ENCODE results near the gene ANO9. TPM values are rescaled to one million over a fixed set of nuclear protein-coding genes. Genes with fewer than 3 reads are reported as not detected.
A peak's percentile ranks its signal among the peaks of the same experiment; 100 is the strongest.

ANO9 gene
- total RNA-seq, 4 donors from 2014 or later = 0.59 to 8.2 (median 1.1) TPM

GRCh38 chr11:447923-448731 is 6.3 kb upstream of the ANO9 start:
- Histone ChIP-seq H3K27ac (peak overlapping the region; percentile 84 to 92), H3K4me1 (peaks cover 0 to 5% of the 10 kb centered on the region in 2 donors), H3K36me3 (no peaks in the 10 kb centered on the region), H3K4me3 (peak overlapping the region; percentile 63 to 71), H3K27me3 (no peaks in the 10 kb centered on the region), H3K9me3 (no peaks in the 10 kb centered on the region)
- TF ChIP-seq POLR2A (IDR thresholded peaks at IDR 0.05) = peak; percentile 78 to 81
- peak; percentile 91 to 95 (median 92) for TF ChIP-seq CTCF (IDR thresholded peaks at IDR 0.05)
- DNase-seq = peak; percentile 93 to 94
- intact Hi-C loops (cut with DNase I; ENCODE audit: low total_unique reads) = no loop called here

DNA sequence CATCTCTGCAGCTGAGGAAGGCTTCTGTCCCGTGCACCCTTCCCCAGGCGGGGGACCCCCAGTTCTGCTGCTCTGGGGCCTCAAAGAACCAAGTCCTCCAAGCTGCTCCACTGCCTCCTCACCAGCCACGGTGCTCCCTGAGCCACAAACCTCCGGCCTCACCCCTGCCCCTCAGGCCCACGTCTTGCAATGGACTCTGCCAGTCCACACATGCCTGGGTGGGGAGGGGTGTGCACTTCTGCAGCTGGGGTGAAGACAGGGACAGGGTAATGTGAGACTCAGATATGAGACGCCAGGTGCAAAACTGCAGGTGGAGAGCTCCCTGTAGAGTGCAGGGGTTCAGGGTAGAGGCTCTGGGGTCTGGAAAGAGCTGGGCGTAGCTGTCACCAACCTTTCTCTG is 5.1 kb upstream of the ANO9 start:
- Histone ChIP-seq H3K27ac (no peak overlapping the region), H3K4me3 (no peak overlapping the region), H3K4me1 (peaks cover 0 to 5% of the 10 kb centered on the region in 2 donors), H3K9me3 (no peaks in the 10 kb centered on the region), H3K36me3 (no peaks in the 10 kb centered on the region), H3K27me3 (peaks cover 0 to 1% of the 10 kb centered on the region in 2 donors)
- intact Hi-C loops (cut with DNase I; ENCODE audit: low total_unique reads) = no loop called here
- no peak for TF ChIP-seq CTCF (IDR thresholded peaks at IDR 0.05)
- TF ChIP-seq POLR2A (IDR thresholded peaks at IDR 0.05) = no peak
- no peak for DNase-seq

- H3K9me3 ChIP-seq = no peaks in the 10 kb centered on the region
- H3K36me3 ChIP-seq = no peaks in the 10 kb centered on the region
- H3K4me3 ChIP-seq = no peak overlapping the region
- no peak for TF ChIP-seq POLR2A (IDR thresholded peaks at IDR 0.05)
- TF ChIP-seq CTCF (IDR thresholded peaks at IDR 0.05) = no peak
- no peak for DNase-seq
- intact Hi-C loops (cut with DNase I; ENCODE audit: low total_unique reads) = no loop called here
- peaks cover 0 to 10% of the 10 kb centered on the region in 2 donors for H3K27me3 ChIP-seq
- H3K4me1 ChIP-seq = no peaks in the 10 kb centered on the region
- H3K27ac ChIP-seq = no peak overlapping the region
These were observed 4.2 kb upstream of the ANO9 start for GRCh38 chr11:445765-446588.

GRCh38 chr11:444396-445144 is 2.8 kb upstream of the ANO9 start:
- Histone ChIP-seq H3K27me3 (peaks cover 0 to 13% of the 10 kb centered on the region in 2 donors), H3K36me3 (no peaks in the 10 kb centered on the region), H3K4me3 (no peak overlapping the region), H3K9me3 (no peaks in the 10 kb centered on the region), H3K4me1 (no peaks in the 10 kb centered on the region), H3K27ac (no peak overlapping the region)
- TF ChIP-seq CTCF (IDR thresholded peaks at IDR 0.05) = no peak
- TF ChIP-seq POLR2A (IDR thresholded peaks at IDR 0.05) = no peak
- intact Hi-C loops (cut with DNase I; ENCODE audit: low total_unique reads) = no loop called here
- no peak for DNase-seq
